Activated B cell treated with CpG ODN at 0.5 μM for 24 hours (primary cell): Measurements from ENCODE around the gene SMIM15. TPM values are rescaled to one million over a fixed set of nuclear protein-coding genes. Genes with fewer than 3 reads are reported as not detected.

ENCODE experiments used
- ATAC-seq: fragments of 200-7000 bp; cut with Tn5 transposase; one replicate; pipeline ENCODE4 v1.10.0; 2021; ENCODE audit warnings: low read depth, mild to moderate bottlenecking, moderate library complexity
- CTCF ChIA-PET: fragments of 350-600 bp; sonication (Branson Sonifier 250); formaldehyde crosslinking; loops from one replicate; lab custom pipeline; 2021; ENCODE audit warnings: antibody characterized with exemption; lab: Charles Lee
- POLR2A ChIA-PET: fragments of 350-600 bp; sonication (Branson Sonifier 250); formaldehyde crosslinking; loops from one replicate; lab custom pipeline; 2021; ENCODE audit warnings: antibody characterized with exemption; lab: Charles Lee
- DNase-seq: peaks from one replicate; pipeline ENCODE4 v3.0.0; 2022
- H3K27ac Mint-ChIP-seq: one replicate; pipeline ENCODE4 v1.8.0; 2020; ENCODE audit warnings: mixed read lengths
- H3K27me3 Mint-ChIP-seq: one replicate; pipeline ENCODE4 v1.8.0; 2021; ENCODE audit warnings: mixed read lengths
- H3K36me3 Mint-ChIP-seq: one replicate; pipeline ENCODE4 v1.8.0; 2021; ENCODE audit warnings: low read depth, mixed read lengths
- H3K4me1 Mint-ChIP-seq: one replicate; pipeline ENCODE4 v1.8.0; 2021; ENCODE audit warnings: mixed read lengths
- H3K4me3 Mint-ChIP-seq: one replicate; pipeline ENCODE4 v1.8.0; 2020; ENCODE audit warnings: mild to moderate bottlenecking, mixed read lengths
- H3K9me3 Mint-ChIP-seq: one replicate; pipeline ENCODE4 v1.8.0; 2020; ENCODE audit warnings: mixed read lengths
- intact Hi-C: fragments of 100-400 bp; cut with micrococcal nuclease; formaldehyde crosslinking; loops from one replicate; pipeline ENCODE4 v1.15.1; 2024
- total RNA-seq: library from RNA; stranded (reverse); gene quantifications from 2 replicates; pipeline ENCODE4 v1.2.3, GENCODE V29; 2022
- TF ChIP-seq, protein P1 (sequence below): fragments of 200-600 bp; IDR thresholded peaks from one replicate; pipeline ENCODE4 v1.8.0; 2022; ENCODE audit warnings: antibody characterized with exemption, mild to moderate bottlenecking

The SMIM15 gene
- total RNA-seq, 1 donor from 2014 or later, result 35.7 TPM

DNA sequence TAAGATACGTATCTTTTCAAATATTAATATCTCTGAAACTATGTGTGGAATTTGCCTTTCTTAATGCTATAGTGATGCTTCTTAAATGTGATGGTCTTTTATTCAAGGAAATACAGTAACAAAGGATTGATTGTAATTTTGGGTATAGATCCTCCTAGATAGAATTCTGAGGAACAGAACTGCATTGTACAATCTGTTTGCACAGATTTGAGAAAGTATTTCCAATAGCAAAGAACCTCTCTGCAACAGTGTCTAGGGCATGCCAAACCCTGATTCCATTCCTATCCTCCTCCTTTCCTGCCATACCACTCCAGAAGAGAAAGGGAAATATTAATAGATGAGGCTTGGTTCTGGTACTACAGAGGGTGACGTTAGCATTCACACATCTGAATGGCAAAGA lies 10.4 kb downstream of the SMIM15 start:
- TF ChIP-seq, protein P1, sequence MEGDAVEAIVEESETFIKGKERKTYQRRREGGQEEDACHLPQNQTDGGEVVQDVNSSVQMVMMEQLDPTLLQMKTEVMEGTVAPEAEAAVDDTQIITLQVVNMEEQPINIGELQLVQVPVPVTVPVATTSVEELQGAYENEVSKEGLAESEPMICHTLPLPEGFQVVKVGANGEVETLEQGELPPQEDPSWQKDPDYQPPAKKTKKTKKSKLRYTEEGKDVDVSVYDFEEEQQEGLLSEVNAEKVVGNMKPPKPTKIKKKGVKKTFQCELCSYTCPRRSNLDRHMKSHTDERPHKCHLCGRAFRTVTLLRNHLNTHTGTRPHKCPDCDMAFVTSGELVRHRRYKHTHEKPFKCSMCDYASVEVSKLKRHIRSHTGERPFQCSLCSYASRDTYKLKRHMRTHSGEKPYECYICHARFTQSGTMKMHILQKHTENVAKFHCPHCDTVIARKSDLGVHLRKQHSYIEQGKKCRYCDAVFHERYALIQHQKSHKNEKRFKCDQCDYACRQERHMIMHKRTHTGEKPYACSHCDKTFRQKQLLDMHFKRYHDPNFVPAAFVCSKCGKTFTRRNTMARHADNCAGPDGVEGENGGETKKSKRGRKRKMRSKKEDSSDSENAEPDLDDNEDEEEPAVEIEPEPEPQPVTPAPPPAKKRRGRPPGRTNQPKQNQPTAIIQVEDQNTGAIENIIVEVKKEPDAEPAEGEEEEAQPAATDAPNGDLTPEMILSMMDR, result no peak
- ChIA-PET POLR2A (no interaction called here), CTCF (no interaction called here)
- Mint-ChIP-seq H3K36me3 (peaks cover 29% of the 10 kb centered on the region), H3K4me1 (no peaks in the 10 kb centered on the region), H3K4me3 (no peak overlapping the region), H3K27me3 (no peaks in the 10 kb centered on the region), H3K27ac (no peak overlapping the region), H3K9me3 (peaks cover 4% of the 10 kb centered on the region)
- intact Hi-C loops, result no loop called here
- ATAC-seq (no peak), DNase-seq (no peak)

DNA sequence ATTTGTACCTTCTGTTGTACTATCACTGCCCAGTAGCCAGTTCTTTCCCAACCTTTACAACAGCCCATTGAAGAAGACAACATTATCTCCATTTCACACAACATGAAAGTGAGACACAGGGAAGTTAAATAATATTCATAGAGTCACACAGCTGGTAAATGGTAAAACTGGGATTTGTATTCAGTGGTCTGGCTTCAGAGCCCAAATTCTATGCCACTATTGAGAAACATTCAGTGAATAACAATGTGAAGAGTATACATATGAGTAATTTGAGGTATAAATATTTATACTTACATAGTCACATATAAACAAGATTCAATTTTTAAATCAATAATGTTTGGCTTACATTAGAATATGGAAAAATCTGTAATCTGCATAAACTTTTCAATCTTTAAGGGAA lies 13.8 kb downstream of the SMIM15 start:
- Mint-ChIP-seq H3K36me3 (peaks cover 7% of the 10 kb centered on the region), H3K27ac (no peak overlapping the region), H3K4me3 (no peak overlapping the region), H3K9me3 (peaks cover 3% of the 10 kb centered on the region), H3K4me1 (no peaks in the 10 kb centered on the region), H3K27me3 (no peaks in the 10 kb centered on the region)
- POLR2A ChIA-PET, result no interaction called here
- ATAC-seq (no peak), DNase-seq (no peak)
- intact Hi-C loops, result no loop called here
- CTCF ChIA-PET, result no interaction called here
- TF ChIP-seq, protein P1, result no peak

DNA sequence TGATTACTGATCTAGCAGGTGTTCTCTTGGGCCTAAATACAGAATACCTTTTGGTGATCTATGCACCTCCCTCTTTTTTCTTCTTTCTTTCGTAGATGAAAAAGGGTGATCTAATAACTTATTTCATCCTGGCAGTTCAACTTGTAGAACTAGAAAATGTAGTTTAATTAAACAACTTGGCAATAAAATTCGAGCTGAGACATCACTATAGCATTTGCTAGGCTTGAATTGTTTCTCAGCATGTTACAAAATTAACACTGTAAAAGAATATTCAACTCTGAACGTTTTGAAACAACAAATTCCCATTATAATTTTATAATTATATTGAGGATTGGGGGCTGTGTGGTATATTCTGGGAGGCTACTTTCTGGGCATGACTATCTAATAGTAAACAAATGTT lies 19.5 kb downstream of the SMIM15 start:
- ChIA-PET CTCF (no interaction called here), POLR2A (no interaction called here)
- ATAC-seq (no peak), DNase-seq (no peak)
- TF ChIP-seq, protein P1, result no peak
- no peak overlapping the region for H3K4me3 Mint-ChIP-seq
- H3K36me3 Mint-ChIP-seq, result no peaks in the 10 kb centered on the region
- H3K9me3 Mint-ChIP-seq, result peaks cover 3% of the 10 kb centered on the region
- no peaks in the 10 kb centered on the region for H3K4me1 Mint-ChIP-seq
- H3K27ac Mint-ChIP-seq, result no peak overlapping the region
- intact Hi-C loops, result no loop called here
- H3K27me3 Mint-ChIP-seq, result no peaks in the 10 kb centered on the region

DNA sequence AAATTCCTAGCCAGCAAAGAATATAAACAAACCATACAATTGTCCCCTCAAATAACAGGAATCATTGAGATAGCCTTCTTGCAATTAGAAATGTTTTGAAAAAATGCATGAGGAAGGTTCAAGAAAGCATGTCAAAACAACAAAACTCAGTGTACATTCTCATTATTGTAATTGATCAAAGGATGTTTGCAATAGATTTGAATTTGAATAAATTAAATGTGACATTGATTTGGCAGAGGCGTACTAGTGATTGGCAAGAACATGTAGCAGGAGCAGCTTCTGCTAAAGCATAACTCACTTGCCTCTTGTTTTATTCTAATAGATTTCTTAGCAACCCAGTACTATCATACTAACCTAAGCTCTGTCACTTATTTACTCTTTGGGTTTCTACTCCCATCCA lies 19.9 kb downstream of the SMIM15 start:
- no peaks in the 10 kb centered on the region for H3K36me3 Mint-ChIP-seq
- no peaks in the 10 kb centered on the region for H3K27me3 Mint-ChIP-seq
- ATAC-seq (no peak), DNase-seq (no peak)
- no peak overlapping the region for H3K4me3 Mint-ChIP-seq
- TF ChIP-seq, protein P1, result no peak
- CTCF ChIA-PET, result no interaction called here
- H3K9me3 Mint-ChIP-seq, result peaks cover 3% of the 10 kb centered on the region
- intact Hi-C loops, result no loop called here
- H3K4me1 Mint-ChIP-seq, result no peaks in the 10 kb centered on the region
- no peak overlapping the region for H3K27ac Mint-ChIP-seq
- POLR2A ChIA-PET, result no interaction called here

DNA sequence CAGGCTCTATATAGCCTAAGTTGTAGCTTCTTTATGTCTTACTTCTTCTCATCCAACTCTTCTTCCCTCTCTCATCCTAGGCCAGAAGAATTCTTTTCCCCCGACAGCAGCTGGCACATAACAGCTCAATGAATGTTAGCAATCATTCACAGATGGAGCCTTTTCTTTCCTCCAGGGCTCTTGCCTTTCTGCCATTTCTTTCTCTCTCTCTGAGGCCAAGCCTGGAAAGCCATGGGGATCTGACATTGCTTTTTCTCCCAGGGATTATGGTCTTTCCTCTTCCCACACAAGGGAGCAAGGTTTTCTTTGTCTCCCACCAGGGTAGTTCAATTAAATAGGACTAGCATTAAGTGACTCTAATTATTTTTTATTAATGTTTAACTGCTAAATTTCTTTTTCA lies 20.5 kb downstream of the SMIM15 start:
- Mint-ChIP-seq H3K4me1 (no peaks in the 10 kb centered on the region), H3K9me3 (peaks cover 3% of the 10 kb centered on the region), H3K27ac (no peak overlapping the region), H3K36me3 (no peaks in the 10 kb centered on the region), H3K27me3 (no peaks in the 10 kb centered on the region), H3K4me3 (no peak overlapping the region)
- DNase-seq (no peak), ATAC-seq (no peak)
- intact Hi-C loops, result no loop called here
- TF ChIP-seq, protein P1, result no peak
- ChIA-PET CTCF (no interaction called here), POLR2A (no interaction called here)
